HEK293T (cell line): ENCODE measurements around the gene ID3.

Experiments
- ARNT ChIP-seq: fragments of 450-650 bp; IDR thresholded peaks from 2 replicates; pipeline ENCODE4 v1.6.1; 2017; ENCODE audit warnings: mild to moderate bottlenecking
- ELF4 ChIP-seq: fragments of 450-650 bp; IDR thresholded peaks from 2 replicates; pipeline ENCODE4 v1.6.1; 2017; ENCODE audit warnings: antibody characterized with exemption
- FOXM1 ChIP-seq: fragments of 450-650 bp; IDR thresholded peaks from 2 replicates; pipeline ENCODE4 v1.6.1; 2017; ENCODE audit warnings: mild to moderate bottlenecking, borderline replicate concordance
- SP1 ChIP-seq: fragments of 450-650 bp; IDR thresholded peaks from 2 replicates; pipeline ENCODE4 v1.6.1; 2017
- SUZ12 ChIP-seq: fragments of 450-650 bp; IDR thresholded peaks from 2 replicates; pipeline ENCODE4 v1.6.1; 2016; ENCODE audit warnings: mild to moderate bottlenecking
- TF ChIP-seq, protein P1 (sequence below): fragments of 450-650 bp; IDR thresholded peaks from 2 replicates; pipeline ENCODE4 v1.6.1; 2016

DNA sequence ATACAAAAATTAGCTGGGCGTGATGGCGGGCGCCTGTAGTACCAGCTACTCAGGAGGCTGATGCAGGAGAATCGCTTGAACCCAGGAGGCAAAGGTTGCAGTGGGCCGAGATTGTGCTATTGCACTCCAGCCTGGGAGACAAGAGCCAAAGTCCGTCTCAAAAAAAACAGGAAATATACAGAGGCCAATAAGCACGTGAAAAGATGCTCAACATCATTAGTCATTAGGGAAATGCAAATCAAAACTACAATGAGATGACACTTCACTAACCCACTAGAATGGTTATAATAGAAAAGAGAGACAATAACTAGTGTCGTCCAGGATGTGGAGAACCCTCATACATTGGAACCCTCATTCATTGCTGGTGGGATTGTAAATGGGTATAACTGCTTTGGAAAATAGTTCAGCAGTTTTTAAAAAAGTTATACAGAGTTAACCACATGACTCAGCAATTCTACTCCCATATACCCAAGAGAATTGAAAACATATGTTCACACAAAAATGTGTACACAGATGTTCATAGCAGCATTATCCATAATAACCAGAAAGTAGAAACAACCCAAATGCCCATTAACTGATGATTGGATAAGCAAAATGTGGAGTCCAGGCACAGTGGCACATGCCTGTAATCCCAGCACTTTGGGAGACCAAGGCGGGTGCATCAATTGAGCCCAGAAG is 21.9 kb downstream of the ID3 start:
- TF ChIP-seq, protein P1, sequence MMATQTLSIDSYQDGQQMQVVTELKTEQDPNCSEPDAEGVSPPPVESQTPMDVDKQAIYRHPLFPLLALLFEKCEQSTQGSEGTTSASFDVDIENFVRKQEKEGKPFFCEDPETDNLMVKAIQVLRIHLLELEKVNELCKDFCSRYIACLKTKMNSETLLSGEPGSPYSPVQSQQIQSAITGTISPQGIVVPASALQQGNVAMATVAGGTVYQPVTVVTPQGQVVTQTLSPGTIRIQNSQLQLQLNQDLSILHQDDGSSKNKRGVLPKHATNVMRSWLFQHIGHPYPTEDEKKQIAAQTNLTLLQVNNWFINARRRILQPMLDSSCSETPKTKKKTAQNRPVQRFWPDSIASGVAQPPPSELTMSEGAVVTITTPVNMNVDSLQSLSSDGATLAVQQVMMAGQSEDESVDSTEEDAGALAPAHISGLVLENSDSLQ, result no peak
- TF ChIP-seq SP1 (no peak), ELF4 (no peak), SUZ12 (no peak), FOXM1 (no peak), ARNT (no peak)
